GM18526 (cell line): ENCODE data around the gene FAM53B.

Experiments
- POLR2A ChIP-seq: IDR thresholded peaks from 3 replicates; pipeline ENCODE4 v1.6.1; 2011; ENCODE audit not compliant: insufficient read length; ENCODE audit errors: extremely low read depth

Gene FAM53B

DNA sequence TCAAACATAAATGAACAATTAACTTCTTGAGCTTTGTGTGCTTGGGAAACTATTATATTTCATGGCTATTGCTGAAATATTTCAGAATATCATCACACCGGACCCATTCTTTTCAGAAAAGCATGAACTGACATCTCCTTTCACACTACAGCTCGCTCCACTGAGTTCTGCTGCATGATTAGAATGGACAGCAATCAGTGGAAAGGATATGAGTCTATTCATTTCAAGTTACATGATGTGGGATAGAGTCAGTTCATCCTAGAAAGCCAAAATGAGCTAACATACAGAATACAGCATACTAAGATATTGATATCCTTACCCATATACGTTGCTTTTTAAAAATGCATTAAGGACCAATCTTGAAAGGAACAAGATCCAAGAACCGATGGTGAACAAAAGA, 1.1 kb upstream of the FAM53B start:
- no peak for TF ChIP-seq POLR2A

DNA sequence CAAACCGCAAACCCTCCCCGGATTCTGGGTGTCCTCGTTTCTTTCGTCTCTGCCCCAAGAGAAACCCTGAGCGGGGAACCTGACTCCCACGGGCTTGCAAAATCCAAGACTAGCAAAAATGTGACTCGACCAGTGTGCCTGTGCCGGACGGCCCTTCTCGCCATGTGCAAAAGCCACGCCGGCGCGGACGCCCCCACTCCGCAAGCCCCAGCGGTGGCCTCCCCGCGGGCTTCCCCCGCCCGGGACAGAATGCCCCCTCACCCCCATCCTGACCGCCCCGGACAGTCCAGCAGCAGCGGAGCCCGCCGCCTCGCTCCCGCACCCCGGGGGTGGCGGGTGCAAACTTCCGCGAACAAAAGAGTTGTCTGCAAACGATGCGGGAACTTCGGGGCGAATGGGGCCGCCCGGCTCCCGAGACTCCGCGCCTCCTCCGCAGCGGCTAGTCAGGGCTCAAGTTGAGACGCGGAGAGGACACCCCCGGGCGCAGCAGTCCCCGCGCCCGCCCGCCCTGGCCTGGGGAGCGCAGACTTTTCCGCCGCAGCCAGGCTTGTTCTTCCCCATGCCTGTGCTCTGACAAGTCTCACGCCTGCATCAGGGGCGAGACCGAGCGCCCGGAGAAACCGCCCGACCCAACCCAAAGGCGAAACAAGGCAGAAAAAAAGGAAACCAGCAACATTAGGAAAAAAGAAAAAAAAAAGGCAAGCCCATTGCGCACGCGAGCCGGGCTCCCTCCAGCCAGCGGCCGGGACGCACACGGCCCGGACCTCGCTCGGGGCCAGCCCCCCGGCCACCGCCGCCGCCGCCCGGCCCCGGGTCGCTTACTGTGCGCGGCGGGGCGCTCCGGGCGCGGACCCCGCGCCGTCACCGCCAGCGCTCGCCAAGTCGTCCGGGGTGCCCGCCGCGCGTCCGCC, 732 bp downstream of the FAM53B start:
- no peak for TF ChIP-seq POLR2A

DNA sequence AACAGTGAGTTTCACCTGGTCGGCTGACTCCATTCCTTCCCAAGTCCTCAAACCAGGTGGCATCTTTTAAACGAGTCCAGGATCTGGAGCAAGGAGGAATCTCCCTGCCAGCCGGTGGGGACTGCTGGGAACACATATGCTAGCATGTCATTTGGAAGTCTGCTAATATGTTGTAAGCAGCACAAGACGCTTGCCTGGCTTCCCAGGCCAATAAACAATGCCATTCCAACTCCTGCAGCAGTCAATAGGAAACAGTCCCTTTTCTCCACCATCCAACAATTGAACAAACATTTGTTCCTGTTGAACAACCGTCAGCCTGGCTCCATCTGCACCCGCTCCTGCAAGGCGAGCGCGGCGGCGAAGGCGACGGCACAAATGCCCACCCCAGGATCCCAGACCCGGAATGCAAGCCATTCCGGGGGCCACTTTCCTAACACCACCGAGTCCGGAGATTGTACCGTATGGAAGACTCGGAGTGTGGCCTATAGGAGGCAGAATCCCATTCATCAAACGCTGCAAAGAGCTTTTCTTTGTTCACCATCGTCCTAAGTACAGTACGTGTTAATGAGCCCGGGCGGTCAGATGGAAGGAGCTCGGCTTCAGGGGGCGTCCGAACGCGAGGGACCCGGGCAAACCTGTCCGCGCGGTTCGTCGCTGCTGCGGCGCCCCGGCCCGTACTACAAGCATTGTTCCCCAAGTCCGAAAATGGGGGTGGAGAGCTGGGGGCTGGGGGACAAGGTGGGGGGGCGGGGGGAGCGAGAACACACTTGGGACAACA, 1.6 kb downstream of the FAM53B start:
- TF ChIP-seq POLR2A, result no peak

DNA sequence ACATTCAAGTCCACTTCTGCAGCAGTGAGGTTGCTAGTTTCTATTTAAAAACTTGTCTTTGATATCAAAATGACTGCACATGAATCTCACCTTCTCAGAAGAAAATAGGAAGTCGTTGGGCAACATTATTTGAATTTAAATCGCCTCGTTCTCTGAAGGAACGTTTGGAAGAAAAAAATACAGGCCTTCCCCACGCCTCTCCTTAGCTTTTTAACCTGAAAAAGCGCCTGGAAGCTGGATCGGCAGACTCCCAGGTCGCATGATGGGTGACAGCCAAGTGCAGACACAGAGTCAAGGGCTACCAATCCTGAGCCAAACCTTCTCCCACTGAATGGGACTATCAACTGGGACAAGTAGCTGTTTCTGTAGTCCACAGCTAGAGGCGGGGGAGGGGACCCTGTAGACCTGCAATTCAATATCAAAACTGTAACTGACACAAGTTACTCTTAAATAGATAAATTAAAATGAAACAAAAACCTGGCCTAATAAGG, 2.2 kb downstream of the FAM53B start:
- no peak for TF ChIP-seq POLR2A

DNA sequence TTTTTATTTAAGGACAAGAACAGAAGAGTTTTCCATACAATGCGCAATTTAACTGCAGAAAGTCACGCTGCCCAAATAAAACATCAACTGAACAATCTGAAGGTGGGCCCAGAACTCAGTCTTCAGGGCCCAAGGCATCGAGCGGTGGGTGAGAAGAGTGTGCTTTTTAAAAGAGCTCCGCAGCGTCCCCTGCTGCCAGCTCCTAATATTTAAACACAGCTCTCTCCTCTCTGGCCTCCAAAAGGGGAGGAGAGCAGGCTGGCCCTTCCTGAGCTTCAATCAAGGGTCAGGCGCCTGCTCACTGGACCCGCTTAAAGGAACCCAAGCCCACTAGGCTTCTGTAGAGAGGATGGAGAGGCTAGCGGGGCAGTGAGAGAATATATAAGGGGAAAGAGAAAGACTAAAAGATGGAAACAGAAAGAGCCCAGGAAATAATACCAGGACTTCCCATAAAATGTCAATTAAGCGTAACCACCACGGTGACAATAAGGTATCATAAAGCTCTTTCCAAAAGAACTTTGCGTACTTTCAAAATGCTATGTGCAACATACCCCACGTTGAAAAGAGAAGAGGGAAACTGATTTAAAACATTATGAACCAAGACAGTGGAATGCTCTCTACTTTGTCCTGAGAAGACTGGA, 2.8 kb downstream of the FAM53B start:
- no peak for TF ChIP-seq POLR2A

DNA sequence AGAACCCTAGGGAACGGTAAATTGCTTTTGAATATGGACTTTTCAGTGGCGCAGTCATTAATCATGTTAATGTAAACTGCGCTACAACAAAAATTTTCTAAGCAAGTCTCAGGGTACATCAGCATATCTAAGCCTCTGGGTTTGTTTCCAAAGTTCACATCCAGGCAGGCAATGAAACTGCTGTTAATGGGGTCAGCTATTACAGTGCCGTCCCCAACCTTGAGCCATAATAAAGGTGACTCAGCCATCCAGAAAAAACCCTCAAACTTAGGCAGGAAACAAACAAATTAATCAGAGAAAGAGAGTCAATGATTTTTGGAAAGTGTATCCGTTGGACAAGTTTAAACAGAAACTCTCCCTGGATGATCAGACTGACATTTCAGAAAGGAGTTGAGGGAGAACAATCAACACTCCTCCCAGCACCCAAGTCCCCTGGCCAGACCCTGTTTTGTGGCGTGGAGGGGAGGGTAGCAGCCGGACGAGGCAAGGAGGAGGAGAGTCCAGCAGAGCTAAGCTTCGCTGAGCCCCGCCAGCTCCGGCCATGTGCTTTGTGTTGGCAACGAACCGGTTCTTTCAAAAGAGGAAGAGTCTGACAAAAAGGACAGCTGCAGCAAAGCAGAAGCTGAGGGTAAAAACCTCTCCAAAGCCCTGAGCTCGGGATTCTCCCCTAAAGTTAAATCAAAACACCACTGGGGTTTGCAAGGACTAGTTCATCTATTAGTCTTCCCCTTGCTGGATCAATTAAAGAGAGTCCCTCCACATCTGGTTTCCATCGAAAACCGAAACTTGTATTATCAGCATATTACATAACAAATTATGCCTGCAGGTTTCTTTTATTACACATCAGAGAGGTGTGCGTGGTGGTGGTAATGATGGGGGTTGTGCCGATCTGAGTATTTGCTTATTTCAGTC, 3.6 kb downstream of the FAM53B start:
- TF ChIP-seq POLR2A, result no peak

DNA sequence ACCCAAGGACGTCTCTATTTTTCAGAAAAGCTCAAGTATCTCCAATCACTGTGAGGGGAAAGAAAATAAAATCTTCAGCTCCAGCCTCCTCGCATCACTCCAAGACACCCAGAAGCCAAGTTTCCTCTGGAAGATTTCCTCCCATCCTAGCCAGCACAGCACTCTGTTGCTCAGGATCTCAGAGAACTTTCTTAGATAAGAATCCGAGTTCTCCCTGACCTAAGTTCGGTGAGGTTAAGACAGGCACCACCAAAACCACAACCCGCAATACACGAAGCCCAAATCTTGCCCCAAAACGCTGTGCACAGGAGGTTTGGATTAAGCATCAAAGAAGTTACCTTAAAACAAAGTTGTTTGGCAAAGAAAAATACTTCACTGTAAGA, 4.2 kb downstream of the FAM53B start:
- TF ChIP-seq POLR2A, result no peak

DNA sequence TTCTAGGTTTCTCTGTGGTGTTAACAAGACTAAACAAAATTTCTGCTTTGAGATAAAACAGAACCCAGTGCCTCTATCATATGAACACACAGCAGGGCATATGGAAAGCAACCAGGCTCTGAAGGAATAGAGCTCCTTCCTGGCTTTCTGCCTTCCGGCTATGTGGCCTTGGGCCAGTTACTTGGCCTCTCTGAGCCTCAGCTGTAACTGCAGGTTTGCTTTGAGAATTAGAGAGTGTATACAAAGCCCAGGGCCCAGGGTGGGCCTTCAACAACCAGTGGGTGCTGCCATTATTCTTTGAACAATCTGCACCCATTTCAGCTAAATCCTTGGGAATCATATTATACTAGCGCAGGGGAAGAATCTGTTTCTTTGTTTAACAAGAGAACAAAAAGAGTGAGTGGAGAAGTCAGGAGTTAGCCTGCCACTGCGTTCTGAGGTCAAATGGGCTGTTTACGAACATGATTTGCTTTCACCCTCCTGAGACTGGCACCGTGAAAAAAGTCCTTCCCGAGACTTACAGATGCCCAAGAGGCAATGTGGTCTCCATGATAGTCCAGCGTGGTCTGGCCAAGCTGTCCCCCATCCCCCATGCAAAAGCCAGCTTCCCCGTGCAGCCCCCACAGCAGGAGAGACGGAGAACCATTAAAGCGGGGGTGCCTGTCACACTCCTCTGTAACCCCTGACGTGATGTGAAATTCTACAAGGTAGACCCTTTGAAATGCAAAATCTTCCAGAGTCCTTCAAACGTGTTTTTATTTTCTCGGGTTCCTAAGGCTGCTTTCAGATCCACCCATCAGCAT, 4.9 kb downstream of the FAM53B start:
- TF ChIP-seq POLR2A, result no peak

DNA sequence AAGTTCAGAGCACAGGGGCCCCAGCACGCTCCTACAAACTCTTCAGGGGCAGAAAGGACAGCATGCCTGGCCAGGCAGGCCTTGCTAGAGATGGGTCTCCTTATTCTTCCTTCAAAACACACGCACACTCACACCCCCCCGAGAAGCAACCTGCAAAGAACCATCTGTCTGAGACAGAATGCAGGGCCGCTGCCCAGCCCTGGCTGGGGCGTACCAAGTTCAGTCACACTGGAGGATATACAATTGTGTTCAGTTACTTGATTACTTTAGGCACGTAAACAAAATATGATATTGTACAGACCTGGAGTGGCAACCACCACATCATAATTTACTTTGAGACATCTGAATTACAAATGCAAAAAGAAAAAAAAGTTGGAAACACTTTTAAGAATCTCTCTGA, 5.7 kb downstream of the FAM53B start:
- TF ChIP-seq POLR2A, result no peak

DNA sequence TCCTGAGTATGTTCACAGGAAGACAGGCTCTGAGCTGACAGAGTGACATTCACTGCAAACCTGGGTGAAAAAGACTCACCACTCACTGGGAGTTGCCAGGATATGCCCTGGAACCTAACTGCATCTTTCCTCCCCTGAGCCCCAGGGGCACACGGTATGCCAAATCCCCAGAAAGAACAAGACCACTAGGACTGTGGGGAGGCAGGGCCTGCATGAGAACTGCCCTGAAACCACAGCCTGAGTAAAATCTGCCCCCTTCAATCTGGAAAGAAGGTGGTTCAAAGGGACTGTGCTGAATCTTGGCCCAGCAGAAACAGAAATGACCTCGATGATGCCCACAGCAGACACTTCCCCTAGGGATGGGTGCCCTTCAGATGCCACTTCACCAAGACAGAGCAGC, 6.5 kb downstream of the FAM53B start:
- no peak for TF ChIP-seq POLR2A

DNA sequence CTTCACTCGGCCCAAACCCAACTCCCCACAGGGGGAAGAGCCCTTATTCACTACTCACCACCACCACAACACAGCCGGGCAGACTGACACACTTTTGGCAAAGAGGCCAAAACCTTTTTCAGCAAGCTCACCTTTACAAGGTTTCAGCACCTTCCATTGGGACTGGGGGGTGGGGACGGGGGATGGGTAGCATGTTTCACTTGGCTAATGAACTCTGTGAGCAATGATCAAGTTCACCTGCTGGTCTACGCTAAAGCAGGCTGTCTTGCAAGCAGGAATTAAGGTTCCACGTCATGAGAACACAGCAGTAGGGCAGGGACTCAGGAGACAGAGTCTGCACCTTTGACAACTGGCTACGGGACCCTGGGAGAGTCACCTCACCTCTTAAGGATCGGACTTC, 7.0 kb downstream of the FAM53B start:
- no peak for TF ChIP-seq POLR2A

DNA sequence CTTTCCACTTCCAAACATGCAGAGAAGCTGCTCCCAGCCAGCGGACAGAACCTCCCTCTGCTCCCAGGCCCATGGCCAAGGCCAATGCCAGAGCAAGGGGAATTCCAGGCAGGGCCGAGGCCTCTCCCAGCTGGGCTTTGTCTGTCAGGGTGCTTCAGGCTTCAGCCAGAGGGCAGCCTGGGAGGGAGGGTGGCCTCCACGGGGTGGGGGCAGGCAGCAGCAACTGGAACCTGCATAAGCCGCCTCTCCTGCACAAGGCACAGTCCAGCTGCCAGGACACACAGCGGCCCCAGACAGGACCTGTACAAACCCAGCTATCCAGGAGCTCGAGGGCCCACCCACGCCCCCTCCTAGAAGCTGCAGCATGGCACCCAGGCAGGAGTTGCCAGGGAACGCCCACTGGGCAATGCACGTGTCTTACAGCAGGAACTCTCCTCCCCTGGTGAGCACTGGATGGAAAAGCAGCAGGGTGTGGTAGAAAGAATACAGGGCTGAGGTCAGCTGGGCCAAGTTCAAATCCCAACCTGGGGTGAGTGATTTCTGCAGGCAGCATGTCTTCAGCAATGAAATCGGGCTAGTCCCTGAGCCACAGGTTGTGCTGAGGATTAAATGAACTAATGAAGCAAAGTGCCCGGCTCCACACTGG, 7.6 kb downstream of the FAM53B start:
- no peak for TF ChIP-seq POLR2A

DNA sequence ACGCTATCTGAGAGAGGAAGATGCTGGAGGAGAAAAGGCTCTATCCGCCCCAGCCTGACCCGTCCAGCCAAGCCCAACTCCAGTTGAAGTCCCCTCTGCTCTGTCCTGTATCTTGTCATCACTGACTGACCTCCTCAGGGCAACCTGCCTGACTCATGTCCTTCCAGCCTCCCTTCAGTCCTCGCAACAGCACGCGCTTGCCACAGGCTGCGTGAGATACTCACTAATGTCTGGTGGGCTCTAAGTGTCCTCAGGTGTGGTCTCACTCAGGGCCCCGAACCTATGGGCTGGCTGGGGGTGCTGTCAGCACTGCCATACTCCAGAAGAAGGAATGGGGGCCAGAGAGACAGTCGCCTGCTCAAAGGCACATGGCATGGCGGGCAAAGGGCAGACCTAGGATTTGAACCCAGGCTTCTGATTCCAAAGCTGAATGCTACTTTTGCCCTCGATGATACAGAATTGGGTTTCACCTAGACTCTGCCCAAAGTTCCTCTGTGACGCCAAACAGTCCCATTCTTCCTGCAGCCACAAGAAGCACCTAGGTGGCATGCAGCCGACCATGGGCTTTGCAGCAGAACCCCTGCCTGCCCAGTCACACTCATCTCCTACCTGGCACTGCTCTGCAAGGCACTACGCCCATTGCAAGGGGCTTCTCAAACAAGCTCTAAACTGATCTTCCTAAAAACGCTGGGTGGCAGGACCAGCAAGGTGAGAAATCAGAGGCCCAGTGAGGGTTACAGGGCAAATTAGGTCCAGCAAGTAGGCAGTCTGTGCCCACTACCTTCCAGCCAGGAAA, 8.5 kb downstream of the FAM53B start:
- TF ChIP-seq POLR2A, result no peak
